Retinal pigment epithelial cell (primary cell): ENCODE results near the gene BICDL1.
"Not testable (repeated sequence)": the region's sequence is repeated elsewhere in the genome, so short reads cannot be mapped to it uniquely, and the experiment has no call there.

Source experiments
- DNase-seq: peaks from one replicate; pipeline ENCODE4 v3.0.0-alpha.2; 2010; ENCODE audit warnings: low read depth
- H3K4me3 ChIP-seq: 2 replicates; pipeline ENCODE4 v1.5.1; 2011; ENCODE audit warnings: mild to moderate bottlenecking, low read length, control low read depth, moderate library complexity
- TF ChIP-seq, protein P1 (sequence below): conservative IDR thresholded peaks from 2 replicates; pipeline ENCODE4 v1.5.1; 2011; ENCODE audit warnings: low read depth, low read length, control low read depth, inconsistent platforms

Gene BICDL1

GRCh38 chr12:119956047-119956446 is 33.0 kb upstream of the BICDL1 start:
- no peak overlapping the region for H3K4me3 ChIP-seq
- TF ChIP-seq, protein P1, sequence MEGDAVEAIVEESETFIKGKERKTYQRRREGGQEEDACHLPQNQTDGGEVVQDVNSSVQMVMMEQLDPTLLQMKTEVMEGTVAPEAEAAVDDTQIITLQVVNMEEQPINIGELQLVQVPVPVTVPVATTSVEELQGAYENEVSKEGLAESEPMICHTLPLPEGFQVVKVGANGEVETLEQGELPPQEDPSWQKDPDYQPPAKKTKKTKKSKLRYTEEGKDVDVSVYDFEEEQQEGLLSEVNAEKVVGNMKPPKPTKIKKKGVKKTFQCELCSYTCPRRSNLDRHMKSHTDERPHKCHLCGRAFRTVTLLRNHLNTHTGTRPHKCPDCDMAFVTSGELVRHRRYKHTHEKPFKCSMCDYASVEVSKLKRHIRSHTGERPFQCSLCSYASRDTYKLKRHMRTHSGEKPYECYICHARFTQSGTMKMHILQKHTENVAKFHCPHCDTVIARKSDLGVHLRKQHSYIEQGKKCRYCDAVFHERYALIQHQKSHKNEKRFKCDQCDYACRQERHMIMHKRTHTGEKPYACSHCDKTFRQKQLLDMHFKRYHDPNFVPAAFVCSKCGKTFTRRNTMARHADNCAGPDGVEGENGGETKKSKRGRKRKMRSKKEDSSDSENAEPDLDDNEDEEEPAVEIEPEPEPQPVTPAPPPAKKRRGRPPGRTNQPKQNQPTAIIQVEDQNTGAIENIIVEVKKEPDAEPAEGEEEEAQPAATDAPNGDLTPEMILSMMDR, result no peak
- no peak for DNase-seq

DNA sequence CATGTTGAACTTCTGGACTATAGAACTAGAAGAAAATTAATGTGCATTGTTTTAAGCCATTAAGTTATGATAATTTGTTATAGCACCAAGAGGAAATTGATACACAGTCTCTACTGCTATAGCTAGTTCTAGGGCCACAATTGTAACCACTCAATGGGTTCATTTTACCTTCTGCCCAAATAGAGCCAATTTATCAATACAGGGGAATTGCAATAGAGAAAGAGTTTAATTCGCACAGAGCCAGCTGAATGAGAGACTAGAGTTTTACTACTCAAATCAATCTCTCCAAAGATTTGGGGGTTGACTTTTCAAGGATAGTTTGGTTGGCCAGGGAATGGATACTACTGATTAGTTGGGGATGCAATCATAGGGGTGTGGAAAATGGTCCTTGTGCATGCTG is 31.9 kb upstream of the BICDL1 start:
- TF ChIP-seq, protein P1, result no peak
- H3K4me3 ChIP-seq, result no peak overlapping the region
- no peak for DNase-seq

- TF ChIP-seq, protein P1, result no peak
- no peak for DNase-seq
- no peak overlapping the region for H3K4me3 ChIP-seq
These were observed 29.6 kb upstream of the BICDL1 start for GRCh38 chr12:119959435-119959834.

GRCh38 chr12:119964123-119964522 is 24.9 kb upstream of the BICDL1 start:
- H3K4me3 ChIP-seq, result no peak overlapping the region
- no peak for DNase-seq
- TF ChIP-seq, protein P1, result no peak

GRCh38 chr12:119964929-119965328 is 24.1 kb upstream of the BICDL1 start:
- TF ChIP-seq, protein P1, result no peak
- DNase-seq, result no peak
- no peak overlapping the region for H3K4me3 ChIP-seq

- DNase-seq, result no peak
- H3K4me3 ChIP-seq, result no peak overlapping the region
- TF ChIP-seq, protein P1, result no peak
These were observed 8.8 kb upstream of the BICDL1 start for GRCh38 chr12:119980242-119980641.

- DNase-seq, result not testable (repeated sequence)
These were observed 8.3 kb upstream of the BICDL1 start for GRCh38 chr12:119980702-119981101.

GRCh38 chr12:119989361-119989730 is 310 bp downstream of the BICDL1 start:
- DNase-seq, result no peak
- peak overlapping the region; percentile 52 for H3K4me3 ChIP-seq
- TF ChIP-seq, protein P1, result no peak

More at GRCh38 chr12:119980702-119981101, 8.3 kb upstream of the BICDL1 start:
- H3K4me3 ChIP-seq, result not testable (repeated sequence)
